Measurements from ENCODE around the gene INTS2.
"Not testable (repeated sequence)": the region's sequence is repeated elsewhere in the genome, so short reads cannot be mapped to it uniquely, and the experiment has no call there.

Gene INTS2

GRCh38 chr17:61826866-61827265, 100.9 kb downstream of the INTS2 start:
- not testable (repeated sequence) for H3K36me3 ChIP-seq (ENCODE audit: control insufficient read depth, insufficient read depth, low read length); H3K4me1 ChIP-seq (ENCODE audit: control insufficient read depth, insufficient read depth, low read length); H3K27ac ChIP-seq (ENCODE audit: low read depth, low read length); H3K27me3 ChIP-seq (ENCODE audit: control insufficient read depth, insufficient read depth, low read length); H3K4me3 ChIP-seq (ENCODE audit: low read length); H3K9ac ChIP-seq (ENCODE audit: low read length)

DNA sequence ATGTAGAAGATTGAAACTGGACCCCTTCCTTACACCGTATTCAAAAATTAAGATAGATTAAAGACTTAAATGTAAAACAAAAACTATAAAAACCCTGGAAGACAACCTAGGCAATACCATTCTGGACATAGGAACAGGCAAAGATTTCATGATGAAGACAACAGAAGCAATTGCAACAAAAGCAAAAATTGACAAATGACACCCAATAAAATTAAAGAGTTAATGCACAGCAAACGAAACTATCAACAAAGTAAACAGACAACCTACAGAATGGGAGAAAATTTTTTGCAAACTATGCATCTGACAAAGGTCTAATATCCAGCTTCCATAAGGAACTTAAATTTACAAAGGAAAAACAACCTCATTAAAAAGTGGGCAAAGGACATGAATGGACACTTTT, 101.6 kb downstream of the INTS2 start:
- not testable (repeated sequence) for H3K9ac ChIP-seq (ENCODE audit: low read length); H3K27me3 ChIP-seq (ENCODE audit: control insufficient read depth, insufficient read depth, low read length); H3K36me3 ChIP-seq (ENCODE audit: control insufficient read depth, insufficient read depth, low read length); H3K27ac ChIP-seq (ENCODE audit: low read depth, low read length); H3K4me1 ChIP-seq (ENCODE audit: control insufficient read depth, insufficient read depth, low read length); H3K4me3 ChIP-seq (ENCODE audit: low read length)

DNA sequence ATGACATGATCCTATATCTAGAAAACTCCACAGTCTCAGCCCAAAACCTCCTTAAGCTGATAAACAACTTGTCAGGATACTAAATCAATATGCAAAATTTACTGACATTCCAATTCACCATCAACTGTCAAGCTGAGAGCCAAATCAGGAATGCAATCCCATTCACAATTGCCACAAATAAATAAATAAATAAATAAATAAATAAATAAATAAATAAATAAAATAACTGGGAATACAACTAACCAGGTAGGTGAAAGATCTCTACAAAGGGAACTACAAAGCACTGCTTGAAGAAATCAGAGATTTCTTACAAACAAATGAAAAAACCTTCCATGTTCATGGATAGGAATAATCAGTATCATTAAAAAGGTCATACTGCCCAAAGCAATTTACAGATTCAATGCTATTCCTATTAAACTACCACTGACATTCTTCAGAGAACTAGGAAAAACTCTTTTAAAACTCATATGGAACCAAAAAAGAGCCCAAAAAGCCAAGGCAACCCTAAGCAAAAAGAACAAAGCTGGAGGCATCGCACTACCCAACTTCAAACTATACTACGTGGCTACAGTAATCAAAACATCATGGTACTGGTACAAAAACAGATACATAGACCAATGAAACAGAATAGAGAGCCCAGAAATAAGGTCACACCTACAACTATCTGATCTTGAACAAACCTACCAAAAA, 102.2 kb downstream of the INTS2 start:
- Histone ChIP-seq H3K9ac (ENCODE audit: low read length) (no peak overlapping the region), H3K4me3 (ENCODE audit: low read length) (no peak overlapping the region), H3K27ac (ENCODE audit: low read depth, low read length) (no peak overlapping the region), H3K4me1 (ENCODE audit: control insufficient read depth, insufficient read depth, low read length) (no peaks in the 10 kb centered on the region), H3K36me3 (ENCODE audit: control insufficient read depth, insufficient read depth, low read length) (no peaks in the 10 kb centered on the region), H3K27me3 (ENCODE audit: control insufficient read depth, insufficient read depth, low read length) (no peaks in the 10 kb centered on the region)

DNA sequence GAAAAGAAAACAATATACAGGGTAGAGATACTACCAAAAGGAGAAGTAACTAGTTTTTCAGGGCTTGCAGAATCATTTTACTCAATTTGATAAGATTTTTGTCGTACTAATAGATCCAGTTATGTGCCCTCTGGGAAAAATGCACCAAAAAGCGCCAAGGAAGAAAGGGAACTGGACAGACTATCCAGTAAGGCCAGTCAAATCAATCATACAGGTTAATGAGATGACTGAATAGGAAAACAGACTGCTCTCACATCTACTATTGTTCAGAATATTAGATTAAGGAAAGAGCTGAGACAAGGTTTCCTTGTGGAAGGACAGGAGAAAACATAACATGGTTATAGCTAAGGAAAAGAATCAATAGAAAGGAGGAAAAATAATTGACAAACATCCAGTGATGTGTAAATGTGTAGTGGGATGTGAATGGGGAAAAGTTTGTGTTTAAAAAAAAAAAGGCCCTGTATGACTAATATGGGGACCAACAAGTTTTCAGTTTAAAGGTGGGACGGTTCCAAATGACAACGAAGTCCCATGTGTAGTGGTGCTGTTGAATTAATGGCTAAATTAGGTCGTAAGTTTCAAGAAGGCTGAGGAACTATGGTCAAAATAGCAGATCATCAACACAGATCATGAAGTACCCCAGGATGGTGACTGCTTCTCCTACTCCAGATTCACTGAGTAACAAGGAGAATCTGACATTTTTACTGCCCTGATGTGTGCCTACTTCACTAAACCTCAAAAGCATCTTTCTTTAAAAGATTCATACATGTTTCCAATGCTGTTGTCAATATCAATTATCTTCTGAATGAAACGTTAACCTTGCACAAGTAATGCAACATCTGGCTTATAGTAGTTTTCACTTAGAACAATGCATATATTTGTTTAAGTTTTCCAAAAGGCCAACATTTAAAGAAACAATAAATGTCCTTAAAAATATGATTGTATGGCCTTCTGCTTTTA, 105.2 kb downstream of the INTS2 start:
- Histone ChIP-seq H3K4me1 (ENCODE audit: control insufficient read depth, insufficient read depth, low read length) (no peaks in the 10 kb centered on the region), H3K27me3 (ENCODE audit: control insufficient read depth, insufficient read depth, low read length) (no peaks in the 10 kb centered on the region), H3K9ac (ENCODE audit: low read length) (no peak overlapping the region), H3K36me3 (ENCODE audit: control insufficient read depth, insufficient read depth, low read length) (no peaks in the 10 kb centered on the region), H3K4me3 (ENCODE audit: low read length) (no peak overlapping the region), H3K27ac (ENCODE audit: low read depth, low read length) (no peak overlapping the region)

DNA sequence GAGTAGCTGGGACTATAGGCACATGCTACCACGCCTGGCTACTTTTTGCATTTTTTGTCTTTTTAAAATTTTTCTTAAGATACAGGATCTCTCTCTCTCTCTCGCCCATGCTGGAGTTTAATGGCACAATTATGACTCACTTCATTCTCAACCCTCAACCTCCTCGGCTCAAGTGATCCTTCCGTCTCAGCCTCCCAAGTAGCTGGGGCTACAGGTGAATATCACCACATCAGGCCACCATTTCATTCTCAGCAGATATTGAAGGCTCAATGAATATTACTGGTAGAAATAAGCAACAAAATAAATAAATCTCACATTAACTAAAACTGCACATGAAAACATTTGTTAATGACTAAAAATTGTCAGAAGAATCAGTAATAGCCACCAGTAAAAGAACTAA, 106.1 kb downstream of the INTS2 start:
- Histone ChIP-seq H3K9ac (ENCODE audit: low read length) (no peak overlapping the region), H3K36me3 (ENCODE audit: control insufficient read depth, insufficient read depth, low read length) (no peaks in the 10 kb centered on the region)

DNA sequence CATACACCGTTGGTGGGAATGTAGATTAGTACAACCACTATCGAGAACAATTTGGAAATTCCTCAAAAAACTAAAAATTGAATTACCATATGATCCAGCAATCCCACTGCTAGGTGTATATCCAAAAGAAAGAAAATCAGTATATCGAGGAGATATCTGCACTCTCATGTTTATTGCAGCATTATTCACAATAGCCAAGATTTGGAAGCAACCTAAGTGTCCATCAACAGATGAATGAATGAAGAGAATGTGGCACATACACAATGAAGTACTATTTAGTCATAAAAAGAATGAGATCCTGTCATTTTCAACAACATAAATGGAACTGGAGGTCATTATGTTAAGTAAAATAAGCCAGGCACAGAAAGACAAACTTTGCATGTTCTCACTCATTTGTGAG, 108.5 kb downstream of the INTS2 start:
- H3K36me3 ChIP-seq (ENCODE audit: control insufficient read depth, insufficient read depth, low read length); H3K27me3 ChIP-seq (ENCODE audit: control insufficient read depth, insufficient read depth, low read length); H3K4me1 ChIP-seq (ENCODE audit: control insufficient read depth, insufficient read depth, low read length); H3K9ac ChIP-seq (ENCODE audit: low read length); H3K4me3 ChIP-seq (ENCODE audit: low read length); H3K27ac ChIP-seq (ENCODE audit: low read depth, low read length): not testable (repeated sequence)

More for the DNA sequence above, 106.1 kb downstream of the INTS2 start:
- H3K4me3 ChIP-seq (ENCODE audit: low read length): no peak overlapping the region
- H3K4me1 ChIP-seq (ENCODE audit: control insufficient read depth, insufficient read depth, low read length): no peaks in the 10 kb centered on the region
- no peak overlapping the region for H3K27ac ChIP-seq (ENCODE audit: low read depth, low read length)
- no peaks in the 10 kb centered on the region for H3K27me3 ChIP-seq (ENCODE audit: control insufficient read depth, insufficient read depth, low read length)

GRCh38 chr17:61818225-61818624, 109.6 kb downstream of the INTS2 start:
- no peaks in the 10 kb centered on the region for H3K27me3 ChIP-seq (ENCODE audit: control insufficient read depth, insufficient read depth, low read length)
- no peak overlapping the region for H3K27ac ChIP-seq (ENCODE audit: low read depth, low read length)
- H3K4me1 ChIP-seq (ENCODE audit: control insufficient read depth, insufficient read depth, low read length): no peaks in the 10 kb centered on the region
- H3K9ac ChIP-seq (ENCODE audit: low read length): no peak overlapping the region
- H3K4me3 ChIP-seq (ENCODE audit: low read length): no peak overlapping the region
- no peaks in the 10 kb centered on the region for H3K36me3 ChIP-seq (ENCODE audit: control insufficient read depth, insufficient read depth, low read length)

DNA sequence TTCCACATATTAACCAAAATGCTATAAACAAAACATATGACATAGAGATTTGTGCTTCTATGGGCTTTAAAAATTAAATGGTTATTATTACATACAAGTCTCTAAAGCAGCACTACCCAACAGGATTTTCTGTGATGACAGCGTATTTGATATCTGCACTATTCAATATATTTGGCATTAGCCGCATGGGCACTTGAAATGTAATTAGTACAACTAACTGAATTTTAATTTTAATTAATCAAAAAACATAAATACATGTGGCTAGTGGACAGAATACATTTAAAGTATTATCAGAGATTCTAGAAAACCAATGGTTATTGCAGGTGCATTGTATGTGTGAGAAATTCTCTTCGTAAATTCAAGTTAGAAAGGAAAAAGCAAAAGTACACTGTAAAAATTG, 110.3 kb downstream of the INTS2 start:
- no peaks in the 10 kb centered on the region for H3K4me1 ChIP-seq (ENCODE audit: control insufficient read depth, insufficient read depth, low read length)
- no peak overlapping the region for H3K4me3 ChIP-seq (ENCODE audit: low read length)
- H3K27ac ChIP-seq (ENCODE audit: low read depth, low read length): no peak overlapping the region
- no peaks in the 10 kb centered on the region for H3K36me3 ChIP-seq (ENCODE audit: control insufficient read depth, insufficient read depth, low read length)
- no peak overlapping the region for H3K9ac ChIP-seq (ENCODE audit: low read length)
- H3K27me3 ChIP-seq (ENCODE audit: control insufficient read depth, insufficient read depth, low read length): no peaks in the 10 kb centered on the region

GRCh38 chr17:61816538-61816937, 111.2 kb downstream of the INTS2 start:
- Histone ChIP-seq H3K4me1 (ENCODE audit: control insufficient read depth, insufficient read depth, low read length) (no peaks in the 10 kb centered on the region), H3K9ac (ENCODE audit: low read length) (no peak overlapping the region), H3K27ac (ENCODE audit: low read depth, low read length) (no peak overlapping the region), H3K4me3 (ENCODE audit: low read length) (no peak overlapping the region), H3K27me3 (ENCODE audit: control insufficient read depth, insufficient read depth, low read length) (no peaks in the 10 kb centered on the region), H3K36me3 (ENCODE audit: control insufficient read depth, insufficient read depth, low read length) (no peaks in the 10 kb centered on the region)

GRCh38 chr17:61815863-61816503, 111.8 kb downstream of the INTS2 start:
- Histone ChIP-seq H3K36me3 (ENCODE audit: control insufficient read depth, insufficient read depth, low read length) (no peaks in the 10 kb centered on the region), H3K4me3 (ENCODE audit: low read length) (no peak overlapping the region), H3K27ac (ENCODE audit: low read depth, low read length) (no peak overlapping the region), H3K9ac (ENCODE audit: low read length) (no peak overlapping the region), H3K4me1 (ENCODE audit: control insufficient read depth, insufficient read depth, low read length) (no peaks in the 10 kb centered on the region), H3K27me3 (ENCODE audit: control insufficient read depth, insufficient read depth, low read length) (no peaks in the 10 kb centered on the region)
